ENCODE data around the gene DPP6.
A peak's percentile ranks its signal among the peaks of the same experiment; 100 is the strongest.
"Not testable (repeated sequence)": the region's sequence is repeated elsewhere in the genome, so short reads cannot be mapped to it uniquely, and the experiment has no call there.

DPP6 gene

DNA sequence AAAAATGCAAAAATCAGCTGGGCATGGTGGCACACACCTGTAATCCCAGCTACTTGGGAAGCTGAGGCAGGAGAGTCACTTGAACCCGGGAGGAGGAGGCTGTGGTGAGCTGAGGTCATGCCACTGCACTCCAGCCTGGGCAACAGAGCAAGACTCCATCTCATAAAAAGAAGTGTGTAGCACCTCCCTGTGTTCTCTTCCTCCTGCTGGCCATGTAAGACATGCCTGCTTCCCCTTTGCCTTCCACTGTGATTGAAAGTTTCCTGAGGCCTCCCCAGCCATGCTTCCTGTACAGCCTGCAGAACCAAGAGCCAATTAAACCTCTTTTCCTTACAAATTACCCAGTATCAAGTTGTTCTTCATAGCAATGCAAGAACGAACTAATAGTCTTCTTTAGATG, 870.3 kb downstream of the DPP6 start:
- DNase-seq (ENCODE audit: extremely low spot score, insufficient read length, low read depth); FAIRE-seq: not testable (repeated sequence)

GRCh38 chr7:154927624-154928125, 875.5 kb downstream of the DPP6 start:
- DNase-seq (ENCODE audit: extremely low spot score, insufficient read length, low read depth), result peak; percentile 12
- peak; percentile 69 for FAIRE-seq

- FAIRE-seq, result peak; percentile 94
- DNase-seq (ENCODE audit: extremely low spot score, insufficient read length, low read depth), result peak; percentile 57
These were observed 876.2 kb downstream of the DPP6 start for GRCh38 chr7:154928136-154929005.

DNA sequence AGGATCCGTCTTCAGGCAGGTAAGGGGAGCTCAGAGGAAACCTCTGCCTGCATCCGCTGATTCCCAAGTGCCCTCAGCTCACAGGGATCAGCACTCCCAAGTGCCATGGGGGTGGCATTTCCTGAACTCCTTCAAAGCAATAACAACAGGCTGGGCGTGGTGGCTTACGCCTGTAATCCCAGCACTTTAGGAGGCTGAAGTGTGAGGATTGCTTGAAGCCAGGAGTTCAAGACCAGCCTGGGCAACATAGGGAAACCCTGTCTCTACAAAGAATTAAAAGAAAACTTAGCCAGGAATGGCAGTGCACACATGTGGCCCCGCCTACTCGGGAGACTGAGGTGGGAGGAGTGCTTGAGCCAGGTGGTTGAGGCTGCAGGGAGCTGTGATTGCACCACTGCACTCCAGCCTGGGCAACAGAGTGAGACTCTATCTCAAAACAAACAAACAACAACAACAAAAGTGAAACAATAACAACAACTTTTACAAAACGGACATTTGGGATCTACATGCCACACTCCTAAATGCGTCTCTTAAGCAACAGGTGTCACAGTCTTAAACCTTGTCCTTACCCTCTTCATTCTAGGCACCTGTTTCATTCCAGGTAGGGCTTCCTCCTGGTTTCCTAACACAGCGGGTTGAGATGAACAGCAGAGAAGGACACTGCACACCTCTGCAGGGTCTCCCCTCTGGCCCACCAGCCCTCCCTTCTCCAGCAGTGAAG, 877.0 kb downstream of the DPP6 start:
- no peak for FAIRE-seq

GRCh38 chr7:154931906-154932305, 879.7 kb downstream of the DPP6 start:
- DNase-seq (ENCODE audit: extremely low spot score, insufficient read length, low read depth), result no peak
- no peak for FAIRE-seq

More for the DNA sequence above, 877.0 kb downstream of the DPP6 start:
- DNase-seq (ENCODE audit: extremely low spot score, insufficient read length, low read depth), result no peak

DNA sequence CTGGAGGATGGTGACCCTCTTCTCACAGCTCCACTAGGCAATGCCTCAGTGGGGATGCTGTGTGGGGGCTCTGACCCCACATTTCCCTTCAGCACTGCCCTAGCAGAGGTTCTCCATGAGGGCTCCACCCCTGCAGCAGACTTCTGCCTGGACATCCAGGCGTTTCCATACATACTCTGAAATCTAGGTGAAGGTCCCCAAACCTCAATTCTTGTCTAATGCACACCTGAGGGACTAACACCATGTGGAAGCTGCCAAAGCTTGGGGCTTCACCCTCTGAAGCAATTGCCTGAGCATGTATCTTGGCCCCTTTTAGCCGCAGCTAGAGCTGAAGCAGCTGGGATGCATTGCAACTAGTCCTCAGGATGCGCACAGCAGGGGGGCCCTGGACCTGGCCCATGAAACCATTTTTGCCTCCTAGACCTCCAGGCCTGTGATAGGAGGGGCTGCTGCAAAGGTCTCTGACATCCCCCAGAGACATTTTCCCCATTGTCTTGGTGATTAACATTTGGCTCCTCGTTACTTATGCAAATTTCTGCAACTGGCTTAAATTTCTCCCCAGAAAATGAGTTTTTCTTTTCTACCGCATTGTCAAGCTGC, 882.3 kb downstream of the DPP6 start:
- not testable (repeated sequence) for FAIRE-seq; DNase-seq (ENCODE audit: extremely low spot score, insufficient read length, low read depth)

- DNase-seq (ENCODE audit: extremely low spot score, insufficient read length, low read depth), result no peak
- FAIRE-seq, result no peak
These were observed 885.6 kb downstream of the DPP6 start for GRCh38 chr7:154937837-154938236.

- FAIRE-seq, result no peak
- DNase-seq (ENCODE audit: extremely low spot score, insufficient read length, low read depth), result no peak
These were observed 890.5 kb downstream of the DPP6 start for GRCh38 chr7:154942691-154943090.
